Neural progenitor cell (in vitro differentiated cells): Measurements from ENCODE around the gene LPCAT2. TPM values are rescaled to one million over a fixed set of nuclear protein-coding genes. Genes with fewer than 3 reads are reported as not detected.

Source experiments
- DNase-seq: peaks from one replicate; pipeline ENCODE4 v3.0.0-alpha.2; 2016; ENCODE audit warnings: low spot score
- H2AFZ ChIP-seq: fragments of 200-600 bp; sonication (generic); replicated peaks from 2 replicates; pipeline ENCODE4 v1.6.1; 2016; ENCODE audit warnings: antibody characterized with exemption
- H3F3A ChIP-seq: fragments of 200-600 bp; sonication (generic); 2 replicates; pipeline ENCODE4 v1.6.1; 2016; ENCODE audit warnings: antibody characterized with exemption, low read depth
- H3K27ac ChIP-seq: fragments of 200-600 bp; sonication (generic); 2 replicates; pipeline ENCODE4 v1.5.1; 2016; ENCODE audit warnings: mild to moderate bottlenecking
- H3K27me3 ChIP-seq: fragments of 200-600 bp; sonication (generic); 2 replicates; pipeline ENCODE4 v1.6.1; 2016; ENCODE audit warnings: mild to moderate bottlenecking, moderate library complexity
- H3K36me3 ChIP-seq: fragments of 200-600 bp; sonication (generic); 2 replicates; pipeline ENCODE4 v1.5.1; 2016
- H3K4me1 ChIP-seq: fragments of 200-600 bp; sonication (generic); 2 replicates; pipeline ENCODE4 v1.6.1; 2016; ENCODE audit warnings: mixed run types
- H3K4me2 ChIP-seq: fragments of 200-600 bp; sonication (generic); 2 replicates; pipeline ENCODE4 v1.6.1; 2016
- H3K4me3 ChIP-seq: fragments of 200-600 bp; sonication (generic); 2 replicates; pipeline ENCODE4 v1.5.1; 2016
- H3K79me2 ChIP-seq: fragments of 200-600 bp; sonication (generic); 2 replicates; pipeline ENCODE4 v1.6.1; 2016; ENCODE audit warnings: low read depth
- H3K9ac ChIP-seq: fragments of 200-600 bp; sonication (generic); 2 replicates; pipeline ENCODE4 v1.6.1; 2016
- H3K9me3 ChIP-seq: fragments of 200-600 bp; sonication (generic); 2 replicates; pipeline ENCODE4 v1.5.1; 2016; ENCODE audit warnings: low read depth
- H4K20me1 ChIP-seq: fragments of 200-600 bp; sonication (generic); 2 replicates; pipeline ENCODE4 v1.6.1; 2016; ENCODE audit warnings: low read depth
- H3K27ac Mint-ChIP-seq: 3 replicates; pipeline ENCODE4 v1.8.0; 2021; ENCODE audit warnings: mixed read lengths
- H3K27me3 Mint-ChIP-seq: 2 replicates; pipeline ENCODE4 v1.8.0; 2022; ENCODE audit warnings: low read depth, mild to moderate bottlenecking, inconsistent platforms, moderate library complexity, mixed read lengths; ENCODE audit not compliant: insufficient read depth
- H3K36me3 Mint-ChIP-seq: 3 replicates; pipeline ENCODE4 v1.8.0; 2021; ENCODE audit warnings: mixed read lengths
- H3K4me1 Mint-ChIP-seq: 3 replicates; pipeline ENCODE4 v1.8.0; 2021; ENCODE audit warnings: mixed read lengths
- H3K4me3 Mint-ChIP-seq: 3 replicates; pipeline ENCODE4 v1.8.0; 2021; ENCODE audit warnings: mild to moderate bottlenecking, moderate library complexity, mixed read lengths
- H3K9me3 Mint-ChIP-seq: 3 replicates; pipeline ENCODE4 v1.8.0; 2020; ENCODE audit warnings: mixed read lengths
- EZH2 ChIP-seq: fragments of 200-600 bp; sonication (generic); IDR thresholded peaks from 2 replicates; pipeline ENCODE4 v1.6.1; 2017; ENCODE audit warnings: antibody characterized with exemption, mild to moderate bottlenecking, moderate library complexity
- EZH2phosphoT487 ChIP-seq: fragments of 200-600 bp; sonication (generic); IDR thresholded peaks from 2 replicates; pipeline ENCODE4 v1.6.1; 2017; ENCODE audit warnings: antibody characterized with exemption
- total RNA-seq: library from RNA; depleted of rRNA; stranded (reverse); fragments of >200 nt; gene quantifications from 2 replicates; pipeline ENCODE4 v1.2.3, GENCODE V29; 2015; ENCODE audit warnings: low replicate concordance
- TF ChIP-seq, protein P1 (sequence below): fragments of 200-600 bp; sonication (generic); IDR thresholded peaks from 2 replicates; pipeline ENCODE4 v1.5.1; 2017; ENCODE audit warnings: antibody characterized with exemption, mild to moderate bottlenecking

LPCAT2 gene
- total RNA-seq, 1 donor from 2014 or later, result 14.2 TPM

DNA sequence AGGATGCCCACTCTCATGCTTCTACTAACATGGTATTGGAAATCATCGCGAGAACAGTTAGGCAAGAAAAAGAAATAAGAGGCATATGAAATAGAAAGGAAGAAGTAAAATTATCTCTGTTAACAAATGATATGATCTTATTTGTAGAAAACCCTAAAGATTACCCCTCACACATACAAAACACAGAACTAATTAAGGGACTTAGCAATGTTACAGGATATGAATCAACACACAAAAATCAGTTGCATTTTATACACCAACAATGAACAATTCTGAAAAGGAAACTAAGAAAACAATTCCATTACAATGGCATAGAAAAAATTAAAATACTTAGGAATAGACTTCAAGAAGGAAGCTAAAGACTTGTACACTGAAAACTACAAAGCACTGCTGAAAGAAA is 54.9 kb downstream of the LPCAT2 start:
- Mint-ChIP-seq H3K27ac (no peak overlapping the region), H3K4me1 (peaks cover under 1% of the 10 kb centered on the region), H3K9me3 (no peaks in the 10 kb centered on the region), H3K36me3 (no peaks in the 10 kb centered on the region), H3K27me3 (no peaks in the 10 kb centered on the region), H3K4me3 (no peak overlapping the region)
- no peak overlapping the region for H3K4me3 ChIP-seq
- H2AFZ ChIP-seq, result no peak overlapping the region
- H3F3A ChIP-seq, result no peaks in the 10 kb centered on the region
- no peak overlapping the region for H3K27ac ChIP-seq
- no peaks in the 10 kb centered on the region for H3K9me3 ChIP-seq
- TF ChIP-seq, protein P1, sequence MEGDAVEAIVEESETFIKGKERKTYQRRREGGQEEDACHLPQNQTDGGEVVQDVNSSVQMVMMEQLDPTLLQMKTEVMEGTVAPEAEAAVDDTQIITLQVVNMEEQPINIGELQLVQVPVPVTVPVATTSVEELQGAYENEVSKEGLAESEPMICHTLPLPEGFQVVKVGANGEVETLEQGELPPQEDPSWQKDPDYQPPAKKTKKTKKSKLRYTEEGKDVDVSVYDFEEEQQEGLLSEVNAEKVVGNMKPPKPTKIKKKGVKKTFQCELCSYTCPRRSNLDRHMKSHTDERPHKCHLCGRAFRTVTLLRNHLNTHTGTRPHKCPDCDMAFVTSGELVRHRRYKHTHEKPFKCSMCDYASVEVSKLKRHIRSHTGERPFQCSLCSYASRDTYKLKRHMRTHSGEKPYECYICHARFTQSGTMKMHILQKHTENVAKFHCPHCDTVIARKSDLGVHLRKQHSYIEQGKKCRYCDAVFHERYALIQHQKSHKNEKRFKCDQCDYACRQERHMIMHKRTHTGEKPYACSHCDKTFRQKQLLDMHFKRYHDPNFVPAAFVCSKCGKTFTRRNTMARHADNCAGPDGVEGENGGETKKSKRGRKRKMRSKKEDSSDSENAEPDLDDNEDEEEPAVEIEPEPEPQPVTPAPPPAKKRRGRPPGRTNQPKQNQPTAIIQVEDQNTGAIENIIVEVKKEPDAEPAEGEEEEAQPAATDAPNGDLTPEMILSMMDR, result no peak
- TF ChIP-seq EZH2phosphoT487 (no peak), EZH2 (no peak)
- DNase-seq, result no peak
- no peak overlapping the region for H3K4me2 ChIP-seq
- H3K27me3 ChIP-seq, result no peaks in the 10 kb centered on the region
- H4K20me1 ChIP-seq, result no peaks in the 10 kb centered on the region
- H3K79me2 ChIP-seq, result no peaks in the 10 kb centered on the region
- H3K9ac ChIP-seq, result no peak overlapping the region
- no peaks in the 10 kb centered on the region for H3K36me3 ChIP-seq
- no peaks in the 10 kb centered on the region for H3K4me1 ChIP-seq

DNA sequence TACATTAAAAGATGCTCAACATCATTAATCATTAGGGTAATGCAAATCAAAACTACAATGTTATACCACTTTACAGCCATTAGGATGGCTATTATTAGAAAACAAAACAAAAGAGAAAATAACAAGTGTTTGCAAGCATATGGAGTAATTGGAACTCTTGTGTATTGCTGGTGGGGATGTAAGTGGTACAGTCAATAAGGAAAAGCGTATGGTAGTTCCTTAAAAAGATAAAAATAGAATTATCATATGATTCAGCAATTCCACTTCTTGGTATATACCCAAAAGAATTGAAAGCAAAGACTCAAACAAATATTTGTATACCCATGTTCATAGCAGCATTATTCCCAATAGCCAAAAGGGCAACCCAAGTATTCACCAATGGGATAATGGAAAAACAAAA is 56.2 kb downstream of the LPCAT2 start:
- Histone ChIP-seq H3K79me2 (no peaks in the 10 kb centered on the region), H3K36me3 (no peaks in the 10 kb centered on the region), H3K4me2 (no peak overlapping the region), H3K4me1 (no peaks in the 10 kb centered on the region), H3K9ac (no peak overlapping the region), H2AFZ (no peak overlapping the region), H3K27me3 (no peaks in the 10 kb centered on the region), H3K27ac (no peak overlapping the region), H3K9me3 (no peaks in the 10 kb centered on the region), H3F3A (no peaks in the 10 kb centered on the region), H4K20me1 (no peaks in the 10 kb centered on the region), H3K4me3 (no peak overlapping the region)
- Mint-ChIP-seq H3K4me3 (no peak overlapping the region), H3K9me3 (no peaks in the 10 kb centered on the region), H3K27me3 (no peaks in the 10 kb centered on the region), H3K36me3 (no peaks in the 10 kb centered on the region), H3K4me1 (peaks cover 2% of the 10 kb centered on the region), H3K27ac (no peak overlapping the region)
- no peak for TF ChIP-seq EZH2phosphoT487
- TF ChIP-seq EZH2, result no peak
- TF ChIP-seq, protein P1, result no peak
- no peak for DNase-seq

DNA sequence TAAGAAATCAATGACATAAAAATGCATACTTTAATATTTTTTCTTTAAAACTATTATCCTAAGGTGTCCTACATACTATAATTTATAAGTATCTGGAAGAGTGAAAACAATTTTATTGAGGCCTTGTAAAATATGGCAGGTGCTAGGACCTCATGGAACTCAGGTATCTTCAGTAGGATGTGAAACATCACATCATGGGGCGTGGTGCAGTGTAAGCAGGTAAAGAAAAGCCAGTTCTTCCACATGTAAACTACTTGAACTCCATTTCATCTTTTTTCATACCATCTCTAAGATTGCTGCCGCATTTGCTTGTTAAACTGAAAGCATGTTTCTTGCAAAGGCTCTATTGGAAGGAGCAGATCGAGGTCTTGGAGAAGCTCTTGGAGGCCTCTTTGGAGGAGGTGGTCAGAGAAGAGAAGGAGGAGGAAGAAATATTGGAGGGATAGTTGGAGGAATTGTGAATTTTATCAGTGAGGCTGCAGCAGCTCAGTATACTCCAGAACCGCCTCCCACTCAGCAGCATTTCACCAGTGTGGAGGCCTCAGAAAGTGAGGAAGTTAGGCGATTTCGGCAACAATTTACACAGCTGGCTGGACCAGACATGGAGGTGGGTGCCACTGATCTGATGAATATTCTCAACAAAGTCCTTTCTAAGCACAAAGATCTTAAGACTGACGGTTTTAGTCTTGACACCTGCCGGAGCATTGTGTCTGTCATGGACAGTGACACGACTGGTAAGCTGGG is 57.7 kb downstream of the LPCAT2 start, which contains the start of gene CAPNS2:
CAPNS2 (plus strand) TSS at position 253 of the 744 bp plus-strand sequence; CDS start at position 326, 73 bp downstream.
- H3K4me1 Mint-ChIP-seq, result peaks cover 4% of the 10 kb centered on the region
- no peak within 1 kb of the TSS for H3K4me3 Mint-ChIP-seq
- TF ChIP-seq EZH2, result no peak
- TF ChIP-seq, protein P1, result no peak
- no peak for TF ChIP-seq EZH2phosphoT487

More for the DNA sequence above, 57.7 kb downstream of the LPCAT2 start, which contains the start of gene CAPNS2:
- Histone ChIP-seq H3F3A (no peaks in the 10 kb centered on the region), H4K20me1 (no peaks in the 10 kb centered on the region), H3K4me2 (no peak within 1 kb of the TSS), H3K4me3 (no peak within 1 kb of the TSS), H3K79me2 (no peaks in the 10 kb centered on the region), H3K4me1 (no peaks in the 10 kb centered on the region), H2AFZ (no peak within 1 kb of the TSS), H3K27ac (no peak within 1 kb of the TSS), H3K9me3 (no peaks in the 10 kb centered on the region), H3K9ac (no peak within 1 kb of the TSS), H3K27me3 (no peaks in the 10 kb centered on the region), H3K36me3 (no peaks in the 10 kb centered on the region)
- Mint-ChIP-seq H3K9me3 (no peaks in the 10 kb centered on the region), H3K27ac (no peak within 1 kb of the TSS), H3K27me3 (no peaks in the 10 kb centered on the region), H3K36me3 (no peaks in the 10 kb centered on the region)
- DNase-seq, result no peak
